ENCODE measurements around the gene TOM1L2.

DNA sequence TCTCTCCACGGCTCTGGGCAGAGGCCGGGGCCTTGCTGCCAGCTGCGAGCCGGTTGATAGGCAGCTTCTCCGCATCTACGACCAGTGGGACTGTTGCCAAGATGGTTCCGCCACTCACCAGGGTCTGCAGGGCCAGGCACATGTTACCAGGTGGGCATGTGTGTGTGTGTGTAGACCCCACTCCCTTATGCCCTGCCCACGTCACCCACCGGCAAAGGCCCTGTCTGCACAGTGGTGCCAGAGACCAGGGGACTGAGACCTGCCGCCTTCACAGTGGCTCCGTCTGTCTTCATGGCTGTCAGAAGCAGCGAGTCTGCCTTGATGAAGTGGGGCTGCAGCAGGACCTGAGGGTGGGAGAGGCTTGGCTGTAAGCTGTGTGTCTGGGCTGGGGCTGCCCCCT lies 153.1 kb downstream of the TOM1L2 start:
- TF ChIP-seq POLR2A (IDR thresholded peaks at IDR 0.05): no peak
- TF ChIP-seq, protein P1, sequence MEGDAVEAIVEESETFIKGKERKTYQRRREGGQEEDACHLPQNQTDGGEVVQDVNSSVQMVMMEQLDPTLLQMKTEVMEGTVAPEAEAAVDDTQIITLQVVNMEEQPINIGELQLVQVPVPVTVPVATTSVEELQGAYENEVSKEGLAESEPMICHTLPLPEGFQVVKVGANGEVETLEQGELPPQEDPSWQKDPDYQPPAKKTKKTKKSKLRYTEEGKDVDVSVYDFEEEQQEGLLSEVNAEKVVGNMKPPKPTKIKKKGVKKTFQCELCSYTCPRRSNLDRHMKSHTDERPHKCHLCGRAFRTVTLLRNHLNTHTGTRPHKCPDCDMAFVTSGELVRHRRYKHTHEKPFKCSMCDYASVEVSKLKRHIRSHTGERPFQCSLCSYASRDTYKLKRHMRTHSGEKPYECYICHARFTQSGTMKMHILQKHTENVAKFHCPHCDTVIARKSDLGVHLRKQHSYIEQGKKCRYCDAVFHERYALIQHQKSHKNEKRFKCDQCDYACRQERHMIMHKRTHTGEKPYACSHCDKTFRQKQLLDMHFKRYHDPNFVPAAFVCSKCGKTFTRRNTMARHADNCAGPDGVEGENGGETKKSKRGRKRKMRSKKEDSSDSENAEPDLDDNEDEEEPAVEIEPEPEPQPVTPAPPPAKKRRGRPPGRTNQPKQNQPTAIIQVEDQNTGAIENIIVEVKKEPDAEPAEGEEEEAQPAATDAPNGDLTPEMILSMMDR (IDR thresholded peaks at IDR 0.05): no peak
